Measurements from ENCODE around the gene TMEM42. TPM values are rescaled to one million over a fixed set of nuclear protein-coding genes. Genes with fewer than 3 reads are reported as not detected.

TMEM42 gene
- total RNA-seq, 2 experiments from 2014 or later: 13.9 to 15.8 TPM

Other genes starting within 250 kb of the TMEM42 start
- 1 to 10 TPM; 7.7 to 8.4 TPM for gene ZNF197, start 236.9 kb upstream of the TMEM42 start, total RNA-seq
- 1 to 10 TPM; 1.1 to 1.9 TPM for gene ZNF35, start 213.2 kb upstream of the TMEM42 start, total RNA-seq
- 1 to 10 TPM in 1 of 2 experiments, under 1 TPM in 1; 0.62 to 1.0 TPM for gene ZNF502, start 149.3 kb upstream of the TMEM42 start, total RNA-seq
- 1 to 10 TPM; 1.6 to 2.7 TPM for gene ZNF501, start 132.3 kb upstream of the TMEM42 start, total RNA-seq
- gene KIAA1143, start 100.3 kb upstream of the TMEM42 start, total RNA-seq: 10 to 100 TPM; 29.1 to 35.9 TPM
- 10 to 100 TPM; 42.1 to 45.8 TPM for gene KIF15, start 100.1 kb upstream of the TMEM42 start, total RNA-seq
- gene TGM4, start 12.7 kb downstream of the TMEM42 start, total RNA-seq: not detected
- 10 to 100 TPM; 29.5 to 31.0 TPM for gene ZDHHC3, start 114.3 kb downstream of the TMEM42 start, total RNA-seq
- 10 to 100 TPM; 61.4 to 64.7 TPM for gene EXOSC7, start 114.3 kb downstream of the TMEM42 start, total RNA-seq
- not detected for gene CLEC3B, start 164.4 kb downstream of the TMEM42 start, total RNA-seq